Fibroblast of skin of right biceps (primary cell): ENCODE data around the gene WDR89.
"Not testable (repeated sequence)": the region's sequence is repeated elsewhere in the genome, so short reads cannot be mapped to it uniquely, and the experiment has no call there.

Experiments
- DNase-seq: peaks from one replicate; pipeline ENCODE4 v3.0.0-alpha.2; 2013

The WDR89 gene

DNA sequence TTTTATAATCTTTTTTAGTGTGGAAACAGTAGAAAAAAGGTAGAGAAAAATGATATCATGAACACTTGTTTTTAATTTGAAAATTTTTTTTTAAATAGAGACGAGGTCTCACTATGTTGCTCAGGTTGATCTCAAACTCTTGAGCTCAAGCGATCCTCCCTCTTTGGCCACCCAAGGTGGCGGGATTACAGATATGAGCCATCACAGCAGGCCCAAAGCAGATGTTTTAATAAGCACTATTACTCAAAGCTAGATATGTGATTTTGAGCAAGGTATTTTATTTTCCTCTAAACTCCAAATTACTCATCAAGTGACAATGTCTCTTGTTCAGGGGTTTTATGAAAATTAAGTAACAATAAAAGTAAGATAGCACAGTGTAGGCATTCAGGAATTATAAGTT is 10.7 kb upstream of the WDR89 start:
- no peak for DNase-seq

DNA sequence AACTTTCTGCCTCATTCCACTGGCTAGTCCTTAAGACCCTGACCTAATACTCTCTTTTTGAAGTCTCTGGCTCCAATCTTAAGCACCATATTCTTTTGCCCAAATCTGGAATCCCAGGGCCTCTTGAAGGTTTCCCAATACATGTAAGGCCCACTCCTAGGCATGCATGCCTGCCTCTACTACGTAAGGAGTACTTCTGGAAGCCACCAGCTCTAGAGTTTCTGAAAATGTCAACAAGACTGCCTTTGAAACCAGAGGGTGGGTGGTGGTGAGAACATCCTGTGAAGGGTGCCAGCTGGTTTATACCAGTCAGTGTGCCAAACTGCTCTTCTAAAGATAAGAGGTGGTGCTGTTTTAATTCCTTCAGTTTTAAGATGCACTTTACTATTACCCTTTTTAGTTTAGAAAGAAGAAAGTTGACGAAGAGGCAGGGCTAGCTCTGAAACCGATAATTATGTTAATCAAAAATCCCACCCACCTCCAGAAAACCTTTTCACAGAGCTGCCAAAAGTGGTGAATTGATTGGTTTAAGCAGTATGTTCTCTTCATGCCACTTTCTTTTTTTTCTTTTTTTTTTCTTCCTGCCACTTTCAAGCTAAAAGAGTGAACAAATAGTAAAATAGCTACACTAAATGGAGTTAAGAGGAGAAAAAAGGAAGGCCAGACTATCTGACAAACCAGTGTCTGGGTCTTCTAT is 8.7 kb upstream of the WDR89 start:
- no peak for DNase-seq

DNA sequence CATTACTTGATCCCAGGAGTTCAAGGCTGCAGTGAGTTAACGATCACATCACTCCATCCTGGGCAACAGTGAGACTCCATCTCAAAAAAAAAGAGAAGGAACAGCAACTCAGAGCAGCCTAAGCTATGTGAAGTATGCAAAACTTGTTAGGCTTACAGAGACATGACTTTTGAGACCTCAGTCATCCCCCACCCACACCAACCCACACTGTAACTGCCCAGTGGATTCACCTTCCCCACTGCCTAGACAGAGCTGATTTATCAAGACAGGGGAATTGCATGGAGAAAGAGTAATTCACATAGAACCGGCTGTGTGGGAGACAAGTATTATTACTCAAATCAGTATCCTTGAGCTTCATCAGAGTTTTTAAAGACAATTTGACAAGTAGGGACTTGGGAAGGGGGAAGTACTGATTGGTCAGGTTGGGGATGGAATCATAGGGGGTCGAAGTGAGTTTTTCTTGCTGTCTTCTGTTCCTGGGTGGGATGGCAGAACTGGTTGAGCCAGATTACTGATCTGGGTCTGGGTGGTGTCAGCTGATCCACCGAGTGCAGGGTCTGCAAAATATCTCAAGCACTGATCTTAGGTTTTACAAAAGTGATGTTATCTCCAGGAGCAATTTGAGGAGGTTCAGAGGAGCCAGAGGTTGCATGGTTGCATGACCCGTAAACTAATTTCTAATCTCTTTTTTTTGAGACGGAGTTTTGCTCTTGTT is 6.2 kb upstream of the WDR89 start:
- DNase-seq, result peak; percentile 4

DNA sequence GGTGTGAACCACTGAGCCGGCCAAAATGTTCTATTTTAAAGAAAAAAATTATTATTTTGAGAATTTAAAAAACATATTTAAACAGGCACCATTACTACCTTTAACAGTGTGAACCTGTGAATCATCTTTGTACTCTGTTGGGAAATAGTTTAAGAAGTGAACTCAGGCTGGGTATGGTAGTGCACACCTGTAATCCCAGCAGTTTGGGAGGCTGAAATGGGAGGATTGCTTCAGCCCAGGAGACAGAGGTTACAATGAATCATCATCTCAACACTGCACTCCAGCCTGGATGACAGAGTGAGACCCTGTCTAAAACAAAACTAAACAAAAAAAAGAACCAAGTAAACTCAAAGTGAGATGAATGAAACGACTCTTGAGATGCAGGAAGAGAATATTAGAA is 3.1 kb upstream of the WDR89 start:
- DNase-seq, result no peak

DNA sequence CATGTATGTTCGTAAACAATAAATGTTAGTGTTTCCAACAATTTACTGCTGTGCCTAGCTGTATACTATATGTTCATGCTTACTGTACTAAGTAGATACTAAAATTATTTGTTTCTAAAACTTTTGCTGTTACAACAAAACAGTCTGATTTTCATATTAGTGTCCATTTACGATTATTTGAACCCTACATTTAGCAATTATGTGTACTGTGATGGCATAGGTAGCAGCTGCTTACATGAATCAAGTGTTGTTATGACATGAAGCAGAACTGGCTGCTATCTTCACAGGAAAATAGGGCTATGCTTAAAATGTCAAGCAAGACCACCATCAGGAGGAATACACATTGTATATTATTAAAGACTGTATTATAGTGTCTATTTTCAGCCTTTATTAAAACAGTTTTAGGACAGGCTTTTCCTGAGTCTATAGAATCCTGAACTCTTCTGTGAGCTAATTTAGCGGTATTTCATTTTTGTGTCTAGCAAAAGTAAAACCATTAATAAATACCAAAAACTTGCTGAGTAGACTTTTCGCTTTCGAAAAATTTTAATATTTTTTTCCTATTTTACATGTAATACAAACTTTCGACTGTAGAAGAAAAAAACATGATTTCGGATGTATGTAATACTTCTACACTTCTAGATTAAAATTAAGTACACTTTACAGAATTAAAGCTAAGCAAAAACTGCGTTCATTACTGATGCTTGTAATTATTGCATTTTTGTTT is 1.1 kb upstream of the WDR89 start:
- no peak for DNase-seq

GRCh38 chr14:63642229-63642611 is 549 bp upstream of the WDR89 start:
- peak; percentile 94 for DNase-seq

DNA sequence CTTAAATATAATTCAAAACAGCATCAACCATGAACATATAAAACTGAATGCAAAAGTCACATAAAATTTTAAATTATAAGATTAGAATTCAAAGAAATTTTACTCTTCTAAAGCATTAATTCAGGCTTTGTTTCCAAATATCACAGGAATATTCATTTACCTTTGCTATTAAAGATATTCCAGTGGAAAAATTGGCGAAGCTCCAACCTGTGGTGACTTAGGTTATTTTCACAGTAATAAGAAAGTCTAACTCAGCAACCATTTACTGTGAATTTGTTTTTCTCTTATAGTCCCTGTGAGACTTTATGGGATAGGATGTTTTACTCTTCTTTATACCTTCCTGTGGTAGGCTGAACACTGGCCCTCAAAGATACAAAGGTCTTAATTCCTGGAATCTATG is 3.2 kb downstream of the WDR89 start:
- no peak for DNase-seq

DNA sequence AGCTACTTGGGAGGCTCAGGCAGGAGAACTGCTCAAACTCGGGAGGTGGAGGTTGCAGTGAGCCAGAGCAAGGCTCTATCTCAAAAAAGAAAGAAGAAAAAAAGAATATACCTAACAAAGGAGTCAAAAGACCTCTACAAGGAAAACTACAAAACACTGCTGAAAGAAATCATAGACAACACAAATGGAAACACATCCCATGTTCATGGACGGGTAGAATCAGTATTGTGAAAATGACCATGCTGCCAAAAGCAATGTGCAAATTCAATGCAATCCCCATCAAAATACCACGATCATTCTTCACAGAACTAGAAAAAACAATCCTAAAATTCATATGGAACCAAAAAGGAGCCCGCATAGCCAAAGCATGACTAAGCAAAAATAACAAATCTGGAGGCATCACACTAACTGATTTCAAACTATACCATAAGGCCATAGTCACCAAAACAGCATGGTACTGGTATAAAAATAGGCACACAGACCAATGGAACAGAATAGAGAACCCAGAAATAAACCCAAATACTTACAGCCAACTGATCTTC is 5.5 kb downstream of the WDR89 start:
- peak; percentile 36 for DNase-seq

- DNase-seq, result no peak
Observed at GRCh38 chr14:63633801-63634200, 7.9 kb downstream of the WDR89 start.

GRCh38 chr14:63632932-63633514 is 8.6 kb downstream of the WDR89 start:
- DNase-seq, result no peak

DNA sequence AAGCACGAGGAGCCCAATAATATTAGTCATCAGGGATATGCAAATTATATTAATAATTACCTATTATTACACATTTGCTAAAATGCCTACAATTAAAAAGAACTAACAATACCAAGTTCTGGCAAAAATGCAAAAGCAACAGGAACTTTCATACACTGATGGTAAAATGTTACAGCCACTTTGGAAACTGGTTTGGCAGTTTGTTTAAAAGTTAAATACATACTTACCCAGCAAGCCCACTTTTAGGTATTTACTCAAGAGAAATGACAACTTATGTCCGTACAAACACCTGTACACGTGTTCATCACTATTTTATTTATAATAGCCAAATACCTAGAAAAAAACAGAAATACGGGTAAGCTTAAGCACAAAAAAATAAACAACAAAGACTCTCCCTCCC is 17.0 kb downstream of the WDR89 start:
- no peak for DNase-seq

- DNase-seq, result no peak
Observed at GRCh38 chr14:63624203-63624602, 17.5 kb downstream of the WDR89 start.

DNA sequence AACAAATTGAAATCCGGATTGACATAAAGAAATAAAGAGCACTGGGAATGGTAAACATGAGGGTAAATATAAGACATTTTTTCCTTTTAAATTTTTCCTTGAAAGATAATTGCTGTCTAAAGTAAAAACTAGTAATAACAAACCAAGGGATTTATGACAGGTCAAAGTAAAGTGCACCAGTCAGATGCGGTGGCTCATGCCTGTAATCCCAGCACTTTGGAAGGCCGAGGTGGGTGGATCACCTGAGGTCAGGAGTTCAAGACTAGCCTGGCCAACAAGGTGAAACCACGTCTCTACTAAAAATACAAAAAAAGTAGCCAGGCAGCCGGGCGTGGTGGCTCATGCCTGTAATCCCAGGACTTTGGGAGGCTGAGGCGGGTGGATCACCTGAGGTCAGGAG is 19.7 kb downstream of the WDR89 start:
- DNase-seq, result not testable (repeated sequence)

DNA sequence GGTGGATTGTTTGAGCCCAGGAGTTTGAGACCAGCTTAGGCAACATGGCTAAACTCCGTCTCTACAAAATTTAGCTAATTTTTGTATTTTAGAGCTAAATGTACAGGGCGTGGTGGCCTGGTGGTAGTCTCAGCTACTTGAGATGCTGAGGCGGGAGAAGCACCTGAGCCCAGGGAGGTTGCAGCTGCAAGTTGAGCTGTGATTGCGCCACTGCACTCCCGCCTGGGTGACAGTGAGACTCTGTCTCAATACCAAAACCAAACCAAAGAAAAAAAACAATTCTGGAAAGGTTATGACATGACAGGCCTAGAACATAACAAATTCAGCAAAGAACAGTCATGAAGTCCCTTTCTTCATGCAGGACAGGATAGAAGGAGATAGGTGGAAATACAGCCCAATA is 25.7 kb downstream of the WDR89 start:
- DNase-seq, result no peak

GRCh38 chr14:63614679-63615363 is 26.9 kb downstream of the WDR89 start:
- peak; percentile 61 for DNase-seq

DNA sequence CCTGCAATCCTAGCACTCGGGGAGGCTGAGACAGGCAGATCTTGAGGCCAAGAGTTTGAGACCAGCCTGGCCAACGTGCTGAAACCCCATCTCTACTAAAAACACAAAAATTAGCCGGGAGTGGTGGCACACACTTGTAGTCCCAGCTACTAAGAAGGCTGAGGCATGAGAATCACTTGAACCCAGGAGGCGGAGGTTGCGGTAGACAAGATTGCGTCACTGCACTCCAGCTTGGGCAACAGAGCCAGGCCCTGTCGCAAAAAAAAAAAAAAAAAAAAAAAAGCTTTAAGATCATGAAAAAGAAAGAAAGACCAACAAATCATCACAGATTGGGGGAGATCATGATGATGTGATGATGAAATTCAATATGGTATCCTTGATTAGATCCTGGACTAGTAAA is 30.6 kb downstream of the WDR89 start:
- no peak for DNase-seq

GRCh38 chr14:63605041-63605532 is 36.6 kb downstream of the WDR89 start:
- peak; percentile 27 for DNase-seq

DNA sequence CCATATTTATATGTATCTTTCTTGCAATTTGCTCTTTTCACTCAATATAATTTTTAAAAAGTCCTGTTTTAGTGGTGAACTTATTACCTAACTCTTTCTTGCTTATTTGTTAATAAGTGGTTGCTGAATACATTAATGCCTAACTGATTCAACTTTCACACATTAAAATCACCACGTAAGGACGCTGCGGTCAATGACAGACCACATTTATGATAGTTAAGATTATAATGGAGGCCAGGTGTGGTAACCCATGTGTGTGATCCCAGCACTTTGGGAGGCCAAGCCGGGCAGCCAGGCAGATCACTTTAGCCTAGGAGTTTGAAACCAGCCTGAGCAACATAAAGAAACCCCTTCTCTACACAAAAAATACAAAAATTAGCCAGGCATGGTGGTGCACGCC is 37.0 kb downstream of the WDR89 start:
- no peak for DNase-seq

- DNase-seq, result no peak
Observed at GRCh38 chr14:63603749-63604277, 37.9 kb downstream of the WDR89 start.

DNA sequence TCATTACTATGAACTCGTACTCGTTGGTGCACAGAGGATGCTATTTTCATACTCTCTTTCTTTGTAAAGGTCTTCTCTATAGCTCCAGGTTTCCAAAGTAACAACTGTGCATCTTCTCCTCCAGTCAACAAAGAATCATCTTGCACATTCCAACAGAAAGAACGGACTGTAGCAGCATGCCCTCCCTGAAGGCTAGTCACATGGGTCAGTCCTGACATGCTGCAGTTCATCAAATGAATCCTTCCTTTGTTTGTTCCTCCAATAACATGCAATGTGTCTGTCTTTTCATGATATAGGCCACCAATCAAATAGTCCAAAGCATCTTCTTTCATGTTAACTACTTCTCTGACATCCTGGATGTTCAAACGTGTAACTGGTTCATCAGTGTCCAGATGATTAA is 42.9 kb downstream of the WDR89 start:
- no peak for DNase-seq

DNA sequence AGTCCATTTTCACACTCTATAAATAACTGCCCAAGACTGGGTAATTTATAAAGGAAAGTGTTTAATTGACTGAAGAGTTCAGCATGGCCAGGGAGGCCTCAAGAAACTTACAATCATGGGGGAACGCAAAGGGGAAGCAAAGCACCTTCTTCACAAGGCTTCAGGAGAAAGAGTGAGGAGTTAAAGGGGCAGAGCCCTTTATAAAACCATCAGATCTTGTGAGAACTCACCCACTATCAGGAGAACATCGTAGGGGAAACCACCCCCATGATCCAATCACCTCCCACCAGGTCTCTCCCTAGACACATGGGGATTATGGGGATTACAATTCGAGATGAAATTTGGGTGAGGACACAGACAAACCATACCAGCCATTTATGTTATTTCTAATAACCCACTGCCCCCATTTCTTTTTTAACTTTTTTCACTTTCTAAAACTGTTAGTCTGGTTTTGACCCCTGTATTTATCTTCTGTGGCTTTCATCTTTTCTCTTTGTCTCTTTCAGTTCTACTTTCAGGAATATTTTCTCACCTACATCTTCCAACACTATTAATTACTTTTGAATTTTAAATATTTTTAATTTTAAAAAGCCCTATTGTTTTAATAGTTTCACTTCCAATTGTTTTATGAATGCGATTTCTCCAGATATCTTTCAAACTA is 44.5 kb downstream of the WDR89 start:
- no peak for DNase-seq
